Dedifferentiated amniotic fluid mesenchymal stem cell (primary cell): ENCODE results near the gene UBE2E2.

Source experiments
- DNase-seq: peaks from one replicate; pipeline ENCODE4 v3.0.0-alpha.2; 2016; ENCODE audit errors: extremely low spot score

The UBE2E2 gene

GRCh38 chr3:23389089-23389488 is 186.0 kb downstream of the UBE2E2 start:
- no peak for DNase-seq

GRCh38 chr3:23389686-23390085 is 186.6 kb downstream of the UBE2E2 start:
- DNase-seq = no peak

- DNase-seq = no peak
Measured at GRCh38 chr3:23390446-23390845, 187.3 kb downstream of the UBE2E2 start.

- DNase-seq = no peak
Measured at GRCh38 chr3:23390989-23391553, 187.9 kb downstream of the UBE2E2 start.

GRCh38 chr3:23395115-23395514 is 192.0 kb downstream of the UBE2E2 start:
- no peak for DNase-seq

GRCh38 chr3:23396746-23397145 is 193.6 kb downstream of the UBE2E2 start:
- DNase-seq = no peak

GRCh38 chr3:23399221-23399620 is 196.1 kb downstream of the UBE2E2 start:
- no peak for DNase-seq

- DNase-seq = no peak
Measured at GRCh38 chr3:23402728-23403492, 199.8 kb downstream of the UBE2E2 start.

- DNase-seq = no peak
Measured at GRCh38 chr3:23404246-23404645, 201.1 kb downstream of the UBE2E2 start.

GRCh38 chr3:23405081-23405480 is 202.0 kb downstream of the UBE2E2 start:
- no peak for DNase-seq

- peak; percentile 36 for DNase-seq
Measured at GRCh38 chr3:23406601-23407000, 203.5 kb downstream of the UBE2E2 start.

- DNase-seq = no peak
Measured at GRCh38 chr3:23418026-23418425, 214.9 kb downstream of the UBE2E2 start.

GRCh38 chr3:23421811-23422516 is 218.8 kb downstream of the UBE2E2 start:
- no peak for DNase-seq

GRCh38 chr3:23422517-23422851 is 219.4 kb downstream of the UBE2E2 start:
- DNase-seq = no peak

GRCh38 chr3:23425410-23425809 is 222.3 kb downstream of the UBE2E2 start:
- DNase-seq = no peak

GRCh38 chr3:23430781-23431398 is 227.8 kb downstream of the UBE2E2 start:
- no peak for DNase-seq

- DNase-seq = no peak
Measured at GRCh38 chr3:23431764-23432163, 228.6 kb downstream of the UBE2E2 start.

GRCh38 chr3:23435318-23435717 is 232.2 kb downstream of the UBE2E2 start:
- DNase-seq = no peak

- DNase-seq = no peak
Measured at GRCh38 chr3:23435904-23436303, 232.8 kb downstream of the UBE2E2 start.

GRCh38 chr3:23437484-23438145 is 234.5 kb downstream of the UBE2E2 start:
- DNase-seq = no peak

GRCh38 chr3:23438657-23439056 is 235.5 kb downstream of the UBE2E2 start:
- no peak for DNase-seq

- DNase-seq = no peak
Measured at GRCh38 chr3:23439080-23439479, 236.0 kb downstream of the UBE2E2 start.
